SK-N-MC (cell line): ENCODE measurements around the gene TSC2.
"Not testable (repeated sequence)": the region's sequence is repeated elsewhere in the genome, so short reads cannot be mapped to it uniquely, and the experiment has no call there.

ENCODE experiments used
- DNase-seq: peaks from one replicate; pipeline ENCODE4 v3.0.0-alpha.2; 2011; ENCODE audit warnings: low read depth, low spot score
- H3K27ac ChIP-seq: fragments of 200-600 bp; sonication (generic); 2 replicates; pipeline ENCODE4 v1.5.1; 2016; ENCODE audit warnings: mixed run types
- H3K36me3 ChIP-seq: fragments of 200-600 bp; sonication (generic); 2 replicates; pipeline ENCODE4 v1.6.1; 2017; ENCODE audit warnings: antibody characterized with exemption, low read length, mixed read lengths; ENCODE audit not compliant: insufficient read depth
- H3K4me3 ChIP-seq: fragments of 200-600 bp; sonication (generic); 2 replicates; pipeline ENCODE4 v1.5.1; 2016
- H3K9ac ChIP-seq: fragments of 200-600 bp; sonication (generic); 2 replicates; pipeline ENCODE4 v1.8.0; 2017; ENCODE audit warnings: mixed run types, mixed read lengths; ENCODE audit not compliant: insufficient read length
- H3K9me3 ChIP-seq: fragments of 200-600 bp; sonication (generic); 2 replicates; pipeline ENCODE4 v1.6.1; 2017; ENCODE audit warnings: low read depth, mild to moderate bottlenecking, antibody characterized with exemption, low read length, moderate library complexity, mixed read lengths
- POLR2AphosphoS5 ChIP-seq: IDR thresholded peaks from 2 replicates; pipeline ENCODE4 v1.6.1; 2012; ENCODE audit warnings: mild to moderate bottlenecking, low read depth, low read length, borderline replicate concordance

Gene TSC2

DNA sequence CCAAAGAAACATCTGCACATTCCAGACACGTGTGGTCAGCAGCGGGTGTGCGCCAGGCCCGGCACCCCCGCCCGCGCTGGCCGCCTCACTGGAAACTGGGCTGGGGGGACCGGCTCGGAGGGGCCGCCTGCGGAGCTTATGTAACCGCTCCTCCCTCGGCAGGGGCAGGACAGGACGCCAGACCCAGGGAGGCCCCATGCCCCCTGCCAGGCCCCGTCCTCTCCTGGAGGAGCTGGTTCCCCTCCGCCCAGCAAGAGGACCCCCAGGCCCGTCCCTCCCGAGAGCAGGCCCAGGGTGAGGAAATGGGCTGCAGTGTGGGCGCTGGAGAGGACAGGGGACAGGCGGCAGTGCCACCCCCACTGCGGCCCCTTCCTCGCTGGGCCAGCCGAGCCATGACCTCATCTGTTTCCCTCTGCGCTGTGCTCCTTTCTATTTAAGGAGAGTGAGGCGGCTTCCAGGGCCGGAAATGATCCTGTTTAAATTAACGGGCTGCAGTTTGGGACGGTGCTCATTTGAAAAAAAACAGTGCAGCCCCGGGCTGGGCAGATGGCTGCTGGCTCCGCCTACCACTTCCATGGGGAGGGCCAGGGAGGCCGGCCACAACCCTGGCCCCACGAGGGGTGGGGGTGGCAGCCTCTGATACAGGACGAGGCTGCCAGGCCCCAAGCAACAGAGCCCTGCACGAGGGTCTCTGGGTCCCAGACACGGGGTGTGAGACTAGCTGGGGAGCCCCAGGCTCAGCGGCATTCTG, 77.1 kb downstream of the TSC2 start:
- Histone ChIP-seq H3K9ac (peak overlapping the region; percentile 59), H3K27ac (peak overlapping the region; percentile 78), H3K4me3 (peak overlapping the region; percentile 54)
- not testable (repeated sequence) for H3K36me3 ChIP-seq, DNase-seq, H3K9me3 ChIP-seq

- H3K36me3 ChIP-seq, H3K9me3 ChIP-seq, DNase-seq: not testable (repeated sequence)
- Histone ChIP-seq H3K27ac (peak overlapping the region; percentile 78), H3K9ac (peak overlapping the region; percentile 37), H3K4me3 (peak overlapping the region; percentile 54)
Measured at GRCh38 chr16:2125609-2126008, 77.8 kb downstream of the TSC2 start.

DNA sequence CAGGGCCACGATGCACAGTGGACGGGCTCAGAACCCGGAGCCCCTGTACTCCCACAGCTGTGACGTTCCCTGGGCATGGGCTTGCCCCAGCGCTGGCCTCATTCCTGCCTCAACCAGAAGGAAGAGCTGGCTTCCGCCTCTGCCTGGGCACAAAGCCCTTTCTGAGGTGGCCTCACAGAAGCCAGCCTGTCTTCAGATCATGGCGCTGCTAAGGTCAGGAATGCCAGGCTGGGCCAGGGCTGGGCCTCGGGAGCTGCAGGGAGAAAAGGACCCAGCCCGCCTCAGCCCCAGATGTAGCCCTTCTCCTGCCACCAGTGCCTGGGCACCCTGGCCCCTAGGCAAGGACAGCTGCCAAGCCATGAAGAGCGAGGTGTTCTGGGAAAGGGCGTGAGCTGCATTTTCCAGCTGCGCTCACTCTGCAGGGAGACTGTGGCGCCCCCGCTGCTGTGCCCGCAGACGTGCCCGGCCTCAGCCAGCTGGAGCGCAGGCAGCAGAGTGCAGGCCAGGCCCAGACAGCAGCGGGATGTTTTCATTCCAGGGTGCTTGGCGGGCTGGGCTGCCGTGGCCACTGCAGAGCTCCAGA, 78.5 kb downstream of the TSC2 start:
- H3K36me3 ChIP-seq, H3K9me3 ChIP-seq, H3K4me3 ChIP-seq, H3K27ac ChIP-seq, DNase-seq, H3K9ac ChIP-seq: not testable (repeated sequence)

- not testable (repeated sequence) for H3K9me3 ChIP-seq, H3K9ac ChIP-seq, H3K36me3 ChIP-seq, DNase-seq
- H3K27ac ChIP-seq, result peak overlapping the region; percentile 57; the same call in 1 of the 2 replicates
- peak overlapping the region; percentile 36; the same call in 1 of the 2 replicates for H3K4me3 ChIP-seq
Measured at GRCh38 chr16:2126928-2127556, 79.3 kb downstream of the TSC2 start.

DNA sequence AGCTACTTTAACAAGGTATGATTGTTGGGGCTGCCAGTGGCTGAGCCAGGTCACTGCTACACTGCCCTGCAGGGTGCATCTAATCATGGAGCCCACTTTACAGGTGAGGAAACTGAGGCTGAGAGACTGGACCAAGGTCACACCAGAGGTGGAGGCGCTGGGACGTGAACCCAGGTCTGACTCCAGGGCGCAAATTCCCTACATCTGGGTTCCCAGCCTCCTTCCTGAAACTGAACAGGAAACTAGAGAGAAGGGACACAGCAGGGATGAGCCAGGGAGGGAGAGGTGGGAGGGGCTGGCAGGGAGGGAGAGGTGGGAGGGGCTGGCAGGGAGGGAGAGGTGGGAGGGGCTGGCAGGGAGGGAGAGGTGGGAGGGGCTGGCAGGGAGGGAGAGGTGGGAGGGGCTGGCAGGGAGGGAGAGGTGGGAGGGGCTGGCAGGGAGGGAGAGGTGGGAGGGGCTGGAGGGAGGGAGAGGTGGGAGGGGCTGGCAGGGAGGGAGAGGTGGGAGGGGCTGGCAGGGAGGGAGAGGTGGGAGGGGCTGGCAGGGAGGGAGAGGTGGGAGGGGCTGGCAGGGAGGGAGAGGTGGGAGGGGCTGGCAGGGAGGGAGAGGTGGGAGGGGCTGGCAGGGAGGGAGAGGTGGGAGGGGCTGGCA, 80.0 kb downstream of the TSC2 start:
- H3K9ac ChIP-seq, H3K9me3 ChIP-seq, H3K36me3 ChIP-seq: not testable (repeated sequence)
- DNase-seq, result peak; percentile 58
- Histone ChIP-seq H3K27ac (peak overlapping the region; percentile 57; the same call in 1 of the 2 replicates), H3K4me3 (peak overlapping the region; percentile 36)

DNA sequence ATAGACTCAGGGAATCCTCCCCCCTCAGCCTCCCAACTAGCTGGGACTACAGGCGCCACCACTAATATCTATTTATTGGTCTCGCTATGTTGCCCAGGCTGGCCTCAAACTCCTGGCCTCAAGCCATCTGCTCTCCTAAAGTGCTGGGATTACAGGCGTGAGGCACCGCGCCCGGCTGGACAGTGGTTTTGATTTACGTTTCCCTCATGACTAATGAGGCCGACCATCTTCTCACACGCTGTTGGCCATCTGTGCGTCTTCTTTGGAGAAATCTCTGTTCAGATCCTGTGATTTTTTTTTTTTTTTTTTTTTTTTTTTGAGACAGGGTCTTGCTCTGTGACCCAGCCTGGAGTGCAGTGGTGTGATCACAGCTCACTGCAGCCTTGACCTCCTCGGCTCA, 81.5 kb downstream of the TSC2 start:
- not testable (repeated sequence) for H3K27ac ChIP-seq, H3K36me3 ChIP-seq, DNase-seq, H3K4me3 ChIP-seq, H3K9ac ChIP-seq, H3K9me3 ChIP-seq

GRCh38 chr16:2129890-2130447, 82.2 kb downstream of the TSC2 start:
- H3K27ac ChIP-seq, H3K4me3 ChIP-seq, DNase-seq, H3K36me3 ChIP-seq, H3K9me3 ChIP-seq, H3K9ac ChIP-seq: not testable (repeated sequence)

DNA sequence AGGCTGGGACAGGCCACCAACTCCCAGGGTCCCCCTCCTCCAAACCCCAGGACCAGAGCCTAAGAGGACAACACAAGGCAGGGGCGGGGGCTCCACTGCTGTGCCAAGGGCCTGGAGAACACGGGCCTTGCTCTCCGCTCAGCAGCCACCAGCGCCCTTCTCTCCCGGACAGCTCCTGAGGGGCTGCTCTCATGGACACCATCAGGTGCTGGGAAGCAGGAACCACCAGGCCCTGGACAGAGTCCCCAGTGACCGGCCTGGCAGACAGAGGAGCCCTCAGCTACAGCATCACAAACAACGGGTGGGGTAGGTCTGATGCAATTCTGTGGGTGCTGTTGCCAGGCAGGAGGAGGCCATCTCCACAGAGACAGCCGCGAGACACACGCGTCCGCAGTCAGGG, 86.0 kb downstream of the TSC2 start:
- H3K4me3 ChIP-seq, H3K9ac ChIP-seq: not testable (repeated sequence)

GRCh38 chr16:2135071-2135470, 87.3 kb downstream of the TSC2 start:
- not testable (repeated sequence) for DNase-seq, H3K27ac ChIP-seq, H3K36me3 ChIP-seq, H3K9me3 ChIP-seq
- Histone ChIP-seq H3K9ac (peak overlapping the region; percentile 41), H3K4me3 (peak overlapping the region; percentile 71)

More for the DNA sequence above, 86.0 kb downstream of the TSC2 start:
- H3K27ac ChIP-seq, H3K36me3 ChIP-seq, DNase-seq, H3K9me3 ChIP-seq: not testable (repeated sequence)

GRCh38 chr16:2135770-2136490, 88.1 kb downstream of the TSC2 start, which contains the start of gene PKD1:
TSS of gene PKD1 (minus strand) at chr16:2135898. CDS start at chr16:2135689, 209 bp downstream.
- H3K4me3 ChIP-seq, result peak within 1 kb of the TSS; percentile 73
- TF ChIP-seq POLR2AphosphoS5, result peak; percentile 48; the same call in 1 of the 2 replicates
- H3K27ac ChIP-seq, DNase-seq, H3K36me3 ChIP-seq, H3K9me3 ChIP-seq: not testable (repeated sequence)
- peak within 1 kb of the TSS; percentile 41 for H3K9ac ChIP-seq
